ENCODE measurements around the gene CREB1.
"Not testable (repeated sequence)": the region's sequence is repeated elsewhere in the genome, so short reads cannot be mapped to it uniquely, and the experiment has no call there.

CREB1 gene

GRCh38 chr2:207632575-207633493, 103.1 kb downstream of the CREB1 start:
- H3K36me3 ChIP-seq (ENCODE audit: control insufficient read depth in 2 of 2, insufficient read depth in 2 of 2, low read length in 2 of 2): no peaks in the 10 kb centered on the region
- no peak overlapping the region for H3K9ac ChIP-seq (ENCODE audit: low read length in 2 of 2)
- no peaks in the 10 kb centered on the region for H3K27me3 ChIP-seq (ENCODE audit: control insufficient read depth in 1 of 2, insufficient read depth in 2 of 2, low read length in 2 of 2)
- H3K27ac ChIP-seq (ENCODE audit: low read length): no peak overlapping the region
- H3K4me1 ChIP-seq (ENCODE audit: control insufficient read depth, insufficient read depth, low read length): no peaks in the 10 kb centered on the region
- no peaks in the 10 kb centered on the region for H3K9me3 ChIP-seq (ENCODE audit: control insufficient read depth in 2 of 2, low read length in 2 of 2)
- H3K4me3 ChIP-seq (ENCODE audit: low read length in 2 of 2): no peak overlapping the region

- Histone ChIP-seq H3K27me3 (ENCODE audit: control insufficient read depth in 1 of 2, insufficient read depth in 2 of 2, low read length in 2 of 2) (no peaks in the 10 kb centered on the region), H3K27ac (ENCODE audit: low read length) (no peak overlapping the region), H3K36me3 (ENCODE audit: control insufficient read depth in 2 of 2, insufficient read depth in 2 of 2, low read length in 2 of 2) (no peaks in the 10 kb centered on the region), H3K4me3 (ENCODE audit: low read length in 2 of 2) (no peak overlapping the region), H3K9ac (ENCODE audit: low read length in 2 of 2) (no peak overlapping the region), H3K4me1 (ENCODE audit: control insufficient read depth, insufficient read depth, low read length) (no peaks in the 10 kb centered on the region), H3K9me3 (ENCODE audit: control insufficient read depth in 2 of 2, low read length in 2 of 2) (no peaks in the 10 kb centered on the region)
Observed at GRCh38 chr2:207633686-207634085, 103.9 kb downstream of the CREB1 start.

GRCh38 chr2:207635468-207636200, 105.9 kb downstream of the CREB1 start:
- H3K27me3 ChIP-seq (ENCODE audit: control insufficient read depth in 1 of 2, insufficient read depth in 2 of 2, low read length in 2 of 2): no peaks in the 10 kb centered on the region
- H3K4me3 ChIP-seq (ENCODE audit: low read length in 2 of 2): no peak overlapping the region
- H3K36me3 ChIP-seq (ENCODE audit: control insufficient read depth in 2 of 2, insufficient read depth in 2 of 2, low read length in 2 of 2): no peaks in the 10 kb centered on the region
- no peak overlapping the region for H3K9ac ChIP-seq (ENCODE audit: low read length in 2 of 2)
- H3K4me1 ChIP-seq (ENCODE audit: control insufficient read depth, insufficient read depth, low read length): no peaks in the 10 kb centered on the region
- H3K27ac ChIP-seq (ENCODE audit: low read length): no peak overlapping the region
- H3K9me3 ChIP-seq (ENCODE audit: control insufficient read depth in 2 of 2, low read length in 2 of 2): no peaks in the 10 kb centered on the region

GRCh38 chr2:207639288-207639687, 109.5 kb downstream of the CREB1 start:
- not testable (repeated sequence) for H3K9ac ChIP-seq (ENCODE audit: low read length in 2 of 2); H3K4me3 ChIP-seq (ENCODE audit: low read length in 2 of 2); H3K36me3 ChIP-seq (ENCODE audit: control insufficient read depth in 2 of 2, insufficient read depth in 2 of 2, low read length in 2 of 2); H3K4me1 ChIP-seq (ENCODE audit: control insufficient read depth, insufficient read depth, low read length); H3K27ac ChIP-seq (ENCODE audit: low read length); H3K9me3 ChIP-seq (ENCODE audit: control insufficient read depth in 2 of 2, low read length in 2 of 2); H3K27me3 ChIP-seq (ENCODE audit: control insufficient read depth in 1 of 2, insufficient read depth in 2 of 2, low read length in 2 of 2)

GRCh38 chr2:207640160-207640559, 110.4 kb downstream of the CREB1 start:
- H3K9ac ChIP-seq (ENCODE audit: low read length in 2 of 2): no peak overlapping the region
- no peak overlapping the region for H3K27ac ChIP-seq (ENCODE audit: low read length)
- H3K4me1 ChIP-seq (ENCODE audit: control insufficient read depth, insufficient read depth, low read length): no peaks in the 10 kb centered on the region

GRCh38 chr2:207640661-207641060, 110.9 kb downstream of the CREB1 start:
- Histone ChIP-seq H3K9me3 (ENCODE audit: control insufficient read depth in 2 of 2, low read length in 2 of 2) (no peaks in the 10 kb centered on the region), H3K4me1 (ENCODE audit: control insufficient read depth, insufficient read depth, low read length) (no peaks in the 10 kb centered on the region), H3K27ac (ENCODE audit: low read length) (no peak overlapping the region), H3K9ac (ENCODE audit: low read length in 2 of 2) (no peak overlapping the region), H3K4me3 (ENCODE audit: low read length in 2 of 2) (no peak overlapping the region), H3K27me3 (ENCODE audit: control insufficient read depth in 1 of 2, insufficient read depth in 2 of 2, low read length in 2 of 2) (no peaks in the 10 kb centered on the region), H3K36me3 (ENCODE audit: control insufficient read depth in 2 of 2, insufficient read depth in 2 of 2, low read length in 2 of 2) (no peaks in the 10 kb centered on the region)

More at GRCh38 chr2:207640160-207640559, 110.4 kb downstream of the CREB1 start:
- no peaks in the 10 kb centered on the region for H3K36me3 ChIP-seq (ENCODE audit: control insufficient read depth in 2 of 2, insufficient read depth in 2 of 2, low read length in 2 of 2)
- no peaks in the 10 kb centered on the region for H3K9me3 ChIP-seq (ENCODE audit: control insufficient read depth in 2 of 2, low read length in 2 of 2)
- no peak overlapping the region for H3K4me3 ChIP-seq (ENCODE audit: low read length in 2 of 2)
- no peaks in the 10 kb centered on the region for H3K27me3 ChIP-seq (ENCODE audit: control insufficient read depth in 1 of 2, insufficient read depth in 2 of 2, low read length in 2 of 2)

- no peaks in the 10 kb centered on the region for H3K27me3 ChIP-seq (ENCODE audit: control insufficient read depth in 1 of 2, insufficient read depth in 2 of 2, low read length in 2 of 2)
- no peak overlapping the region for H3K4me3 ChIP-seq (ENCODE audit: low read length in 2 of 2)
- H3K4me1 ChIP-seq (ENCODE audit: control insufficient read depth, insufficient read depth, low read length): no peaks in the 10 kb centered on the region
- H3K27ac ChIP-seq (ENCODE audit: low read length): no peak overlapping the region
- no peak overlapping the region for H3K9ac ChIP-seq (ENCODE audit: low read length in 2 of 2)
- no peaks in the 10 kb centered on the region for H3K36me3 ChIP-seq (ENCODE audit: control insufficient read depth in 2 of 2, insufficient read depth in 2 of 2, low read length in 2 of 2)
- H3K9me3 ChIP-seq (ENCODE audit: control insufficient read depth in 2 of 2, low read length in 2 of 2): no peaks in the 10 kb centered on the region
Observed at GRCh38 chr2:207643892-207644291, 114.1 kb downstream of the CREB1 start.

- not testable (repeated sequence) for H3K27me3 ChIP-seq (ENCODE audit: control insufficient read depth in 1 of 2, insufficient read depth in 2 of 2, low read length in 2 of 2)
Observed at GRCh38 chr2:207646582-207646981, 116.8 kb downstream of the CREB1 start.

More at GRCh38 chr2:207646582-207646981, 116.8 kb downstream of the CREB1 start:
- H3K27ac ChIP-seq (ENCODE audit: low read length); H3K4me1 ChIP-seq (ENCODE audit: control insufficient read depth, insufficient read depth, low read length); H3K9ac ChIP-seq (ENCODE audit: low read length in 2 of 2); H3K4me3 ChIP-seq (ENCODE audit: low read length in 2 of 2); H3K9me3 ChIP-seq (ENCODE audit: control insufficient read depth in 2 of 2, low read length in 2 of 2); H3K36me3 ChIP-seq (ENCODE audit: control insufficient read depth in 2 of 2, insufficient read depth in 2 of 2, low read length in 2 of 2): not testable (repeated sequence)
